ENCODE results near the gene PLEKHA8.

The PLEKHA8 gene

DNA sequence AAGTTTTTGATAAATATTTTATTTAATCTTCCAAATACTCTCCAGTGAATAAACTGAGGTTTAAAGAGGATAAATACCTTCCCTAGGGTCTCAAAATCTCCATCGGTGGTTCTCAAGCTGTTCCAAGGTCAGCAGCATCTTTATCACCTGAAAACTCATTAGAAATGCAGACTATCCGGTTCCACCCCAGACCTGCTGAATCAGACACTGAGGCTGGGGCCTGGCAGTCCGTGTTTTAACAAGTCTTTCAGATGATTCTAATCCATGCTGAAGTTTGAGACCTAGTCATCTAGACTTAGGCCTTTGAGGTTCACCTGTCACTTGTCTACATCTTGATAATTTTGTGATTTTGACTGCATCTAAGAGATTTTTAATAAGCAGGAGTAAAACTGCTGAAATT is 37.5 kb downstream of the PLEKHA8 start:
- peaks cover 24% of the 10 kb centered on the region for H3K36me3 ChIP-seq (ENCODE audit: insufficient read depth, low read length)
- H3K9me3 ChIP-seq (ENCODE audit: control insufficient read depth, insufficient read depth, low read length), result no peaks in the 10 kb centered on the region
- H3K9ac ChIP-seq (ENCODE audit: low read depth, low read length), result no peak overlapping the region
- H3K4me1 ChIP-seq (ENCODE audit: insufficient read depth, low read length), result no peaks in the 10 kb centered on the region

DNA sequence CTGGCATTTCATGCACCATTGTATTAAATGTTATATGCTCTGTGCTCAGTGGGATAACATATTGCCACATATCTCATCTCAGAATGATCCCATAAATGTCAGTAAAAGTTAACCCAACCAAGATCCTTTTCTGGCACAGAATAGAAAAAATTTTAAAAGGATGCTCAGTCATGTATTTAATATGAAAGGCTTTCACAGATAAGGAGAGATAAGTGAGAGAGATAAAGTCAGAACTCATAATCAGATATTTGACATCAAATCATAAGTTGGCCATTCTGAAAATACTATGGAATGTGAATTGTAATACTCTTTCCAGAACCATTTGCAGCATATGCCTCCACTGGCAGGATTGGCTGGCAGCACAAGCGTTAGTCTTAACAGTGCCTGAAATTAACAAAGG is 38.5 kb downstream of the PLEKHA8 start:
- no peaks in the 10 kb centered on the region for H3K9me3 ChIP-seq (ENCODE audit: control insufficient read depth, insufficient read depth, low read length)
- H3K9ac ChIP-seq (ENCODE audit: low read depth, low read length), result no peak overlapping the region
- no peaks in the 10 kb centered on the region for H3K4me1 ChIP-seq (ENCODE audit: insufficient read depth, low read length)
- peaks cover 24% of the 10 kb centered on the region for H3K36me3 ChIP-seq (ENCODE audit: insufficient read depth, low read length)

DNA sequence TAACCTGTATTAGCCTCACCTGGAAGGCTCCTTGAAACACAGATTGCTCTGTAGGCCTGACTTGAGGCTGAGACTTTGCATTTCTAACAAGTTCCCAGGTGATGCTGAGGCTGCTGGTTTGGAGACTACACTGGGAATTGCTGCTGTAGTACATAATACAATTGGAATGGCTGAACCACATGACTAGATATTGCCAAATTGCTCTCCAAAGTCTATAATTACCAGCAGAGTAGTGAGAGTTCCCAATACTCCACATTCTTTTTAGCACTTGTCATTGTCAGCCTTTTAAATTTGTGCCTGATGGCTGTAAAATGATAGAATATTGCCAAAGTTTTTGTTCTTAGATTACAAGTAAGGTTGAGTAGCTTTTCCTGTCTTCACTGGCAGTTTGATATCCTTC is 39.9 kb downstream of the PLEKHA8 start:
- Histone ChIP-seq H3K4me1 (ENCODE audit: insufficient read depth, low read length) (no peaks in the 10 kb centered on the region), H3K9me3 (ENCODE audit: control insufficient read depth, insufficient read depth, low read length) (no peaks in the 10 kb centered on the region), H3K9ac (ENCODE audit: low read depth, low read length) (no peak overlapping the region), H3K36me3 (ENCODE audit: insufficient read depth, low read length) (peaks cover 14% of the 10 kb centered on the region)

DNA sequence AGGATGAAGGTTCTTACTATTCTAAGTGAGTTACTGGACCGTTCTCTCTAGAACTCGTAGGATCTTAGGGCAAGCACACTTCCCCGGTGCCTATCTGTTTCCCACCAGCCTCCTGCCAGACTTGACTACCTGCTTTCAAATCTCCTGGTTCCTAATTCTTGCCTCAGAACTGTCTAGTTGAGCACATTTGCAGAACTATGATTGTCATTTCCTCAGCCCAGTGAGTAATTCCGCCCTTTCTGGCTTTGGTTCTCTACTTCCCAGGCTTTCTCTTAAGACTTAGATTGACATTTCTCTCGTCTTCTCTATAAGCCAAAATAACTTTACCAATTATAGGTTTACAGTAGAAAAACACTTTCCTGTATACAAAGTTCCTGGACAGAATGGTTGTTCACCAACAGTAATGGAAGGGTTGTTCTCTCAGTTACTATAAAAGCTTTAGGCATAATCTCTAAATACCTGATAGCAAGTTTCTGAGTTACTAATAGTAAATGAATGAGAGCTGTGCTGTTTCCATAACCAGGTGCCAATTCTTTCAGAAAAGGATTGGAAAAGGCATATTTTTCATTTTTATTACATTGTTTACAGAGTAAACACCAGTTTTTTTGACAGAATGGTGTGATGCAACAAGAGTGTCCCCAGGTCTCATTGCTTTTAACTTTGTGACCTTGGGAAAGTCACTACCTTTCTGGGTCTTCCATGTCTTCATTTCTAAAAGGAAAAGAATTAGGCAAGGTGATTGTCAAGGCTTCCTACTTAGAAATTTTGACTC is 41.1 kb downstream of the PLEKHA8 start:
- no peaks in the 10 kb centered on the region for H3K9me3 ChIP-seq (ENCODE audit: control insufficient read depth, insufficient read depth, low read length)
- H3K4me1 ChIP-seq (ENCODE audit: insufficient read depth, low read length), result no peaks in the 10 kb centered on the region
- peaks cover 4% of the 10 kb centered on the region; the same call in 1 of the 2 replicates for H3K36me3 ChIP-seq (ENCODE audit: insufficient read depth, low read length)
- no peak overlapping the region for H3K9ac ChIP-seq (ENCODE audit: low read depth, low read length)

- peaks cover 4% of the 10 kb centered on the region; the same call in 1 of the 2 replicates for H3K36me3 ChIP-seq (ENCODE audit: insufficient read depth, low read length)
- no peaks in the 10 kb centered on the region for H3K9me3 ChIP-seq (ENCODE audit: control insufficient read depth, insufficient read depth, low read length)
- H3K4me1 ChIP-seq (ENCODE audit: insufficient read depth, low read length), result no peaks in the 10 kb centered on the region
- no peak overlapping the region for H3K9ac ChIP-seq (ENCODE audit: low read depth, low read length)
Observed at GRCh38 chr7:30070052-30070451, 41.8 kb downstream of the PLEKHA8 start.

- Histone ChIP-seq H3K4me1 (ENCODE audit: insufficient read depth, low read length) (no peaks in the 10 kb centered on the region), H3K36me3 (ENCODE audit: insufficient read depth, low read length) (peaks cover 4% of the 10 kb centered on the region; the same call in 1 of the 2 replicates), H3K9ac (ENCODE audit: low read depth, low read length) (no peak overlapping the region), H3K9me3 (ENCODE audit: control insufficient read depth, insufficient read depth, low read length) (no peaks in the 10 kb centered on the region)
Observed at GRCh38 chr7:30072735-30073134, 44.5 kb downstream of the PLEKHA8 start.

DNA sequence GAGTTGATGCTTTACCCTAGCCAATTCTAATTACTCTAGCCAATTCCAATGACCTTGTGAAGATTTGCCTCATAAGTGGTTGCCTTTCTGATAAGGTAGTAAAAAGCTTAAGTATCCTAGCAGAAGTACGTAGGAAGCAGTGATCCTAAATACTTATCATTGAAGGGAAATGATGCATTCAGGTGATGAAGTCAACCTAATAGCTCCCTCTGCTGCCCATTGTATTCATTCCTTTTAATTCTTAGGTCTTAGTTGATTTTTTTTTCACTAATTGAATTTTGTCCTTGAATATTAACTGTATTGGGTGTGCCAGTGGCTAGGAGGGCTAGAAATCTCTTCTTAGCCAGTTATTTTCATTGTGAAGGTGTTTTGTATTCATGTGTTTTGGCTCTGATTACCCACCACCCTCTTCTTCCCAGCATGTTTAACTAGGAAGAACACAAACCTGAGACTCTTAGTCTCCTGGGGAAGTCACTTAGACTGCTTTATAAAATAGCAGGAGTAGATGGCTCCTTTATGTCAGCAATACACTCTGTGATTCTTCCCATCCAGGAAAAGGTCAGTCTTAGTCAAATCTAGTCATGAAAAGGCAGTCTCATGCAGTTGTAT is 46.3 kb downstream of the PLEKHA8 start:
- H3K4me1 ChIP-seq (ENCODE audit: insufficient read depth, low read length), result no peaks in the 10 kb centered on the region
- H3K9ac ChIP-seq (ENCODE audit: low read depth, low read length), result no peak overlapping the region
- no peaks in the 10 kb centered on the region for H3K9me3 ChIP-seq (ENCODE audit: control insufficient read depth, insufficient read depth, low read length)
- no peaks in the 10 kb centered on the region for H3K36me3 ChIP-seq (ENCODE audit: insufficient read depth, low read length)

- Histone ChIP-seq H3K36me3 (ENCODE audit: insufficient read depth, low read length) (no peaks in the 10 kb centered on the region), H3K9me3 (ENCODE audit: control insufficient read depth, insufficient read depth, low read length) (no peaks in the 10 kb centered on the region), H3K4me1 (ENCODE audit: insufficient read depth, low read length) (no peaks in the 10 kb centered on the region), H3K9ac (ENCODE audit: low read depth, low read length) (no peak overlapping the region)
Observed at GRCh38 chr7:30076411-30076810, 48.2 kb downstream of the PLEKHA8 start.

DNA sequence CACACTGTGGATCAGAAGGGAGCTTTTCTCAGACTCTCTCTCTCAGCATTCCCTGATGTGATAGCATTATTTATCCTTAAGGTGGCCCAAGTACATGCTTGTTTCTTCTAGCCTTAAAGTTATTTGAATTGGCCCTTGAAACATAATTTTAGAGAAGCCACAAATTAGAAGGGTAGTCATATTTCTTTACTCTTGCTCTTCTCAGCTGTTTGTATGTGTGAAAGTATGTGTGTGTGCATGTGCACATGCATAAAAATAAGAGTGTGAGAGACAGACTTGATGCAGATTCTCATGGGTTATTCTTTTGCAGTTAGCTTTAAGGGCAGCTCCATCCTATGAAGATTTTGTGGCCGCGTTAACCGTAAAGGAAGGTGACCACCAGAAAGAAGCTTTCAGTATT is 50.1 kb downstream of the PLEKHA8 start:
- H3K36me3 ChIP-seq (ENCODE audit: insufficient read depth, low read length), result no peaks in the 10 kb centered on the region
- H3K4me1 ChIP-seq (ENCODE audit: insufficient read depth, low read length), result no peaks in the 10 kb centered on the region
- H3K9ac ChIP-seq (ENCODE audit: low read depth, low read length), result no peak overlapping the region
- no peaks in the 10 kb centered on the region for H3K9me3 ChIP-seq (ENCODE audit: control insufficient read depth, insufficient read depth, low read length)

- H3K4me1 ChIP-seq (ENCODE audit: insufficient read depth, low read length), result no peaks in the 10 kb centered on the region
- H3K9ac ChIP-seq (ENCODE audit: low read depth, low read length), result no peak overlapping the region
- no peaks in the 10 kb centered on the region for H3K36me3 ChIP-seq (ENCODE audit: insufficient read depth, low read length)
- no peaks in the 10 kb centered on the region for H3K9me3 ChIP-seq (ENCODE audit: control insufficient read depth, insufficient read depth, low read length)
Observed at GRCh38 chr7:30079880-30080279, 51.7 kb downstream of the PLEKHA8 start.

- no peaks in the 10 kb centered on the region for H3K4me1 ChIP-seq (ENCODE audit: insufficient read depth, low read length)
- no peak overlapping the region for H3K9ac ChIP-seq (ENCODE audit: low read depth, low read length)
- H3K36me3 ChIP-seq (ENCODE audit: insufficient read depth, low read length), result no peaks in the 10 kb centered on the region
- H3K9me3 ChIP-seq (ENCODE audit: control insufficient read depth, insufficient read depth, low read length), result no peaks in the 10 kb centered on the region
Observed at GRCh38 chr7:30080818-30081217, 52.6 kb downstream of the PLEKHA8 start.

GRCh38 chr7:30082686-30083085 is 54.5 kb downstream of the PLEKHA8 start:
- Histone ChIP-seq H3K4me1 (ENCODE audit: insufficient read depth, low read length) (no peaks in the 10 kb centered on the region), H3K36me3 (ENCODE audit: insufficient read depth, low read length) (peaks cover 2% of the 10 kb centered on the region; the same call in 1 of the 2 replicates), H3K9me3 (ENCODE audit: control insufficient read depth, insufficient read depth, low read length) (no peaks in the 10 kb centered on the region), H3K9ac (ENCODE audit: low read depth, low read length) (no peak overlapping the region)

GRCh38 chr7:30083334-30083733 is 55.1 kb downstream of the PLEKHA8 start:
- Histone ChIP-seq H3K9me3 (ENCODE audit: control insufficient read depth, insufficient read depth, low read length) (no peaks in the 10 kb centered on the region), H3K9ac (ENCODE audit: low read depth, low read length) (no peak overlapping the region), H3K4me1 (ENCODE audit: insufficient read depth, low read length) (no peaks in the 10 kb centered on the region), H3K36me3 (ENCODE audit: insufficient read depth, low read length) (peaks cover 2% of the 10 kb centered on the region; the same call in 1 of the 2 replicates)

GRCh38 chr7:30084212-30084611 is 56.0 kb downstream of the PLEKHA8 start:
- Histone ChIP-seq H3K9me3 (ENCODE audit: control insufficient read depth, insufficient read depth, low read length) (no peaks in the 10 kb centered on the region), H3K4me1 (ENCODE audit: insufficient read depth, low read length) (no peaks in the 10 kb centered on the region), H3K9ac (ENCODE audit: low read depth, low read length) (no peak overlapping the region), H3K36me3 (ENCODE audit: insufficient read depth, low read length) (peaks cover 2% of the 10 kb centered on the region; the same call in 1 of the 2 replicates)

GRCh38 chr7:30086529-30086928 is 58.3 kb downstream of the PLEKHA8 start:
- Histone ChIP-seq H3K9me3 (ENCODE audit: control insufficient read depth, insufficient read depth, low read length) (no peaks in the 10 kb centered on the region), H3K4me1 (ENCODE audit: insufficient read depth, low read length) (no peaks in the 10 kb centered on the region), H3K9ac (ENCODE audit: low read depth, low read length) (no peak overlapping the region), H3K36me3 (ENCODE audit: insufficient read depth, low read length) (peaks cover 2% of the 10 kb centered on the region; the same call in 1 of the 2 replicates)

All from ES-I3 (cell line).